Ishikawa (cell line): ENCODE measurements around the gene FKBP2.

Experiments
- CEBPB ChIP-seq: IDR thresholded peaks from 2 replicates; pipeline ENCODE4 v1.6.1; 2012
- CREB1 ChIP-seq: IDR thresholded peaks from 2 replicates; pipeline ENCODE4 v1.6.1; 2012; ENCODE audit warnings: low read depth
- EGR1 ChIP-seq: IDR thresholded peaks from 2 replicates; pipeline ENCODE4 v1.6.1; 2012
- EP300 ChIP-seq: IDR thresholded peaks from 2 replicates; pipeline ENCODE4 v1.6.1; 2012; ENCODE audit warnings: borderline replicate concordance
- FOXM1 ChIP-seq: IDR thresholded peaks from 2 replicates; pipeline ENCODE4 v1.6.1; 2012; ENCODE audit warnings: low read depth, borderline replicate concordance
- MAX ChIP-seq: IDR thresholded peaks from 2 replicates; pipeline ENCODE4 v1.6.1; 2012
- NFIC ChIP-seq: IDR thresholded peaks from 2 replicates; pipeline ENCODE4 v1.6.1; 2012
- RAD21 ChIP-seq: IDR thresholded peaks from 2 replicates; pipeline ENCODE4 v1.6.1; 2012; ENCODE audit warnings: low read depth
- REST ChIP-seq: IDR thresholded peaks from 2 replicates; pipeline ENCODE4 v1.6.1; 2012; ENCODE audit warnings: low read depth, mild to moderate bottlenecking
- TAF1 ChIP-seq: IDR thresholded peaks from 2 replicates; pipeline ENCODE4 v1.6.1; 2012; ENCODE audit warnings: low read depth, mild to moderate bottlenecking
- TCF12 ChIP-seq: IDR thresholded peaks from 2 replicates; pipeline ENCODE4 v1.6.1; 2012; ENCODE audit warnings: low read depth
- TEAD4 ChIP-seq: IDR thresholded peaks from 2 replicates; pipeline ENCODE4 v1.6.1; 2012
- YY1 ChIP-seq: IDR thresholded peaks from 2 replicates; pipeline ENCODE4 v1.6.1; 2012; ENCODE audit warnings: low read depth
- ZBTB7A ChIP-seq: IDR thresholded peaks from 2 replicates; pipeline ENCODE4 v1.6.1; 2012; ENCODE audit warnings: low read depth
- TF ChIP-seq, protein P1 (sequence below): IDR thresholded peaks from 2 replicates; pipeline ENCODE4 v1.6.1; 2012

The FKBP2 gene

DNA sequence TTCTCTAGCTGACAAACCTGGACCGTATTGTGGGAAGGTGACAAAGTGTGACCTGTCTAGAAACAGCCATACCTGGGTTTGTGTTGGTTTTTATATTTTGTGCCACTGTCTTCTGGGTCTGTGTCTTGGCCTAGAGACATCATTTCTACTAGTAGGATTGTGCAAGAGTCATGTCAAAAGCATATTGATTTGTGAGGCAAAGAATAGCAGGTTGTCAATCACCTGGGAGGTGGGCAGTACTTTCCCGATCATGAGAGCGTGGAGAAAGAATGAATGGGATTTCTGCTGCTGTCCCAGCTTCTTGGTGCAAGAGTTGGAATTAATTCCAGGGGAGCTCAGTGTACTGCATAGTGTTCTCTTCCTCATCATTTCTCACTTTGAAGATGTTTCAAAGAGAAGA, 39.4 kb upstream of the FKBP2 start:
- TF ChIP-seq CEBPB, result 0 out of 2 replicates have a peak, but pooled peaks have one; percentile 3
- TF ChIP-seq CREB1, result no peak

DNA sequence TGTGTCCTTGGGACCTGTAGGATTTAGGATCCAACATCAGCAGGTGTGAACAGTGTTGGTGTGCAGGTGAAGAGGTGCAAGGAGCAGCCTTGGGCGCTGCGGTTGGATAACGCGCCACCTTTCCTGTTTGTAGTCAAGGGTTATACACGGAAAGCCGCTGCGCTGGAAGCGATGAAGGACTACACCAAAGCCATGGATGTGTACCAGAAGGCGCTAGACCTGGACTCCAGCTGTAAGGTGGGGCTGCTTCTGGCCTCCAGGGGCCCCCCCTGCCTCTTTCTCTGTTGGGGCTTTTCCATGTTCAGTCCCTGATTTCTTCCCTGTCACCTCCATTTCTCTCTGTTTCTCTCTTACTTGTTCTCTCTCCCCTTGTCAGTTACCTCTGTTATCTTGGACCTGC, 37.9 kb upstream of the FKBP2 start:
- TF ChIP-seq YY1 (no peak), TEAD4 (no peak), FOXM1 (no peak), CREB1 (no peak), TAF1 (no peak)

DNA sequence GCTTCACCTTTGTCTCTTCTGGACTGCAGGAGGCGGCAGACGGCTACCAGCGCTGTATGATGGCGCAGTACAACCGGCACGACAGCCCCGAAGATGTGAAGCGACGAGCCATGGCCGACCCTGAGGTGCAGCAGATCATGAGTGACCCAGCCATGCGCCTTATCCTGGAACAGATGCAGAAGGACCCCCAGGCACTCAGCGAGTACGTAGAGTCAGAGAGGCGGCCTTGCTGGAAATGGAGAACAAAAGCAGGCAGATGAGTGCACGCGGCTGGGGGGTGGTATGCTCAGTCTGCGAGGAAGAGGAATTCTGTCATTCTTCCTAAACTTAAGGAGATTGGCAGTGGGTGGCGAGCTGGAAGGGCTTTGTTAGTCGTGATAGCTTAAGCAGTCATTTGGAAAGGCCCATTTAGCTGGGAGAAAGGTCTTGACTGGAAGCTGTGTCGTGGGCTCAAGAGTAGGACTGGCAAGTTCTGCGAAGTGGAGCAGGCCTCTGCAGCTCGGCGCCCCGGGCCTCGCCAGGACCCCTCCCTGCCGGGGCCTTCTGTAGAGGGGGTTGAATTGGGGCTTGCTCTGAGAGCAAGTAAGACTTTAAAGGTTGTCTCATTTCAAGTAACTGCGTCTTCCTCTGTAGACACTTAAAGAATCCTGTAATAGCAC, 37.3 kb upstream of the FKBP2 start:
- TF ChIP-seq, protein P1, sequence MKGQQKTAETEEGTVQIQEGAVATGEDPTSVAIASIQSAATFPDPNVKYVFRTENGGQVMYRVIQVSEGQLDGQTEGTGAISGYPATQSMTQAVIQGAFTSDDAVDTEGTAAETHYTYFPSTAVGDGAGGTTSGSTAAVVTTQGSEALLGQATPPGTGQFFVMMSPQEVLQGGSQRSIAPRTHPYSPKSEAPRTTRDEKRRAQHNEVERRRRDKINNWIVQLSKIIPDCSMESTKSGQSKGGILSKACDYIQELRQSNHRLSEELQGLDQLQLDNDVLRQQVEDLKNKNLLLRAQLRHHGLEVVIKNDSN, result no peak
- TF ChIP-seq ZBTB7A (no peak), EP300 (no peak), TEAD4 (no peak), NFIC (no peak), REST (no peak), FOXM1 (no peak), RAD21 (no peak), CEBPB (no peak), MAX (no peak), YY1 (no peak), CREB1 (no peak), TAF1 (no peak), TCF12 (no peak), EGR1 (no peak)

GRCh38 chr11:64204080-64204440, 36.8 kb upstream of the FKBP2 start:
- TF ChIP-seq MAX, result no peak
- no peak for TF ChIP-seq RAD21
- no peak for TF ChIP-seq CEBPB
- TF ChIP-seq TCF12, result no peak
- TF ChIP-seq CREB1, result no peak
- TF ChIP-seq EGR1, result no peak
- no peak for TF ChIP-seq EP300
- no peak for TF ChIP-seq TAF1
- TF ChIP-seq TEAD4, result no peak
- no peak for TF ChIP-seq YY1
- no peak for TF ChIP-seq FOXM1
- TF ChIP-seq, protein P1, result no peak
- no peak for TF ChIP-seq NFIC
- TF ChIP-seq REST, result no peak
- no peak for TF ChIP-seq ZBTB7A

DNA sequence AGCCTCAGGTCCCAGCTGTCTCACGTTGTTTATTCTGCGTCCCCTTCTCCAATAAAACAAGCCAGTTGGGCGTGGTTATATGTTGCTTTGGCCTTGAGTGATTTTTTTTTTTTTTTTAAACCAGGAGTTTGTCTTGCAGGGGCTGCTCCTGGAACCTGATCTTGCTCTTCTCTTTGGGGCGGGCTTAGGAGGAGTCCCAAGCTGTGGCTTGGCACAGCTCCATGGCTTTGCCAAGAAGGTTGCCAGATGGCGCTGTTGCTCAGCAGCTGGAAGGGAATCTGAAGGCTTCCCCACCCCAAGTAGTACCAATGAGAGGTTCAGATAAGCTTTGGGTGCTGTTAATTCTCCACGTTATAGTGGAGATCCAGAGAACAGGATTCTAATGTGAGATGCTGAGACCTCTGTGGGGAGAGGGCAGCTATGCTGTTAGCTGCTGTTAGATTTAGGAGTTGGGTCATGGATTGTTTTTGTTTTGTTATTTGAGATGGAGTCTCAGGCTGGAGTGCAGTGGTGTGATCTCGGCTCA, 36.4 kb upstream of the FKBP2 start:
- no peak for TF ChIP-seq CEBPB
- no peak for TF ChIP-seq FOXM1
- TF ChIP-seq EP300, result no peak
- TF ChIP-seq YY1, result no peak
- TF ChIP-seq RAD21, result peak; percentile 85
- peak; percentile 96 for TF ChIP-seq NFIC
- no peak for TF ChIP-seq MAX
- 0 out of 2 replicates have a peak, but pooled peaks have one; percentile 16 for TF ChIP-seq TEAD4
- TF ChIP-seq REST, result no peak
- TF ChIP-seq CREB1, result no peak
- no peak for TF ChIP-seq EGR1
- TF ChIP-seq, protein P1, result no peak
- TF ChIP-seq TAF1, result no peak
- no peak for TF ChIP-seq ZBTB7A
- no peak; the same call in 1 of the 2 replicates for TF ChIP-seq TCF12
